ENCODE results near the gene IMPG1. TPM values are rescaled to one million over a fixed set of nuclear protein-coding genes. Genes with fewer than 3 reads are reported as not detected.

Gene IMPG1
- total and polyA plus RNA-seq, 2 donors (not counting 1 experiment from before 2014, with no cell fraction given) = not detected

- WGBS (ENCODE audit: insufficient coverage) = 88% methylated on average over 3 of the region's 3 CpGs
- peaks cover 6% of the 10 kb centered on the region for H3K4me1 Mint-ChIP-seq
These were observed 135.8 kb downstream of the IMPG1 start for GRCh38 chr6:75936682-75937081.

GRCh38 chr6:75935473-75935793 lies 137.0 kb downstream of the IMPG1 start:
- Histone ChIP-seq H3K27ac (ENCODE audit: low read length in 2 of 2) (no peak overlapping the region), H3K4me1 (ENCODE audit: control insufficient read depth in 2 of 2, insufficient read depth in 2 of 2, low read length in 2 of 2) (peaks cover 8 to 9% of the 10 kb centered on the region in 2 donors), H3K9me3 (ENCODE audit: control extremely low read depth in 1 of 3, control insufficient read depth in 2 of 3, insufficient read depth in 1 of 3, low read length in 2 of 3) (no peaks in the 10 kb centered on the region), H4K20me1 (ENCODE audit: control insufficient read depth, insufficient read depth, low read length, poor library complexity, severe bottlenecking) (no peaks in the 10 kb centered on the region), H3K4me2 (replicated peaks; ENCODE audit: low read depth, low read length, poor library complexity, severe bottlenecking) (peak overlapping the region; percentile 70), H3K36me3 (replicated peaks in 1 of 2; ENCODE audit: control extremely low read depth in 1 of 2, control insufficient read depth in 1 of 2, extremely low read depth in 1 of 2, insufficient read depth in 2 of 2, low read length in 1 of 2) (no peaks in the 10 kb centered on the region), H3K27me3 (replicated peaks in 1 of 4; ENCODE audit: control extremely low read depth in 1 of 4, control insufficient read depth in 3 of 4, insufficient read depth in 4 of 4, low read length in 3 of 4) (peaks cover 0 to 20% (median 3%) of the 10 kb centered on the region in 4 experiments), H3K9ac (ENCODE audit: low read length) (peak overlapping the region; percentile 50), H3K4me3 (ENCODE audit: control extremely low read depth in 1 of 5, extremely low read depth in 1 of 5, insufficient read depth in 1 of 5, low read depth in 2 of 5, low read length in 4 of 5) (peak overlapping the region in 3 of 5 experiments; percentile 20 to 50 (median 40)), H2AFZ (ENCODE audit: insufficient read depth, low read depth, low read length, poor library complexity, severe bottlenecking) (peak overlapping the region; percentile 65), H3K79me2 (ENCODE audit: control insufficient read depth, insufficient read depth, low read length) (no peaks in the 10 kb centered on the region)
- no peaks in the 10 kb centered on the region for H3K9me3 Mint-ChIP-seq (ENCODE audit: insufficient read depth)
- H3K27me3 Mint-ChIP-seq = peaks cover 26% of the 10 kb centered on the region
- CTCF ChIA-PET = interaction anchor here (1.0 to 1.7 kb wide), 4 partner anchors 10 to 42 kb away, joined by 3 to 6 read pairs (median 3); no protein-coding TSS in a partner anchor
- intact Hi-C loops (cut with micrococcal nuclease) = no loop called here
- ATAC-seq (ENCODE audit: low read depth) (no peak), DNase-seq (no peak)
- no peak overlapping the region for H3K27ac Mint-ChIP-seq
- peaks cover 6% of the 10 kb centered on the region for H3K4me1 Mint-ChIP-seq
- WGBS (ENCODE audit: insufficient coverage) = no CpG with 5 or more reads among the region's 12 CpGs
- H3K4me3 Mint-ChIP-seq = peak overlapping the region; percentile 81
- TF ChIP-seq CTCF (IDR thresholded peaks at IDR 0.05) (no peak), EZH2 (IDR thresholded peaks at IDR 0.05; ENCODE audit: borderline replicate concordance, insufficient read depth, low read depth, low read length, poor library complexity, severe bottlenecking) (no peak)
- POLR2A ChIA-PET = no interaction called here

More at GRCh38 chr6:75936682-75937081, 135.8 kb downstream of the IMPG1 start:
- intact Hi-C loops (cut with micrococcal nuclease) = no loop called here
- DNase-seq = no peak
- Histone ChIP-seq H3K4me2 (replicated peaks; ENCODE audit: low read depth, low read length, poor library complexity, severe bottlenecking) (no peak overlapping the region), H3K9ac (ENCODE audit: low read length) (no peak overlapping the region), H3K27ac (ENCODE audit: low read length in 2 of 2) (no peak overlapping the region), H3K4me1 (ENCODE audit: control insufficient read depth in 2 of 2, insufficient read depth in 2 of 2, low read length in 2 of 2) (peaks cover 8 to 9% of the 10 kb centered on the region in 2 donors), H3K36me3 (replicated peaks in 1 of 2; ENCODE audit: control extremely low read depth in 1 of 2, control insufficient read depth in 1 of 2, extremely low read depth in 1 of 2, insufficient read depth in 2 of 2, low read length in 1 of 2) (no peaks in the 10 kb centered on the region), H3K79me2 (ENCODE audit: control insufficient read depth, insufficient read depth, low read length) (no peaks in the 10 kb centered on the region), H2AFZ (ENCODE audit: insufficient read depth, low read depth, low read length, poor library complexity, severe bottlenecking) (no peak overlapping the region), H3K4me3 (ENCODE audit: control extremely low read depth in 1 of 5, extremely low read depth in 1 of 5, insufficient read depth in 1 of 5, low read depth in 2 of 5, low read length in 4 of 5) (no peak overlapping the region), H3K9me3 (ENCODE audit: control extremely low read depth in 1 of 3, control insufficient read depth in 2 of 3, insufficient read depth in 1 of 3, low read length in 2 of 3) (no peaks in the 10 kb centered on the region), H3K27me3 (replicated peaks in 1 of 4; ENCODE audit: control extremely low read depth in 1 of 4, control insufficient read depth in 3 of 4, insufficient read depth in 4 of 4, low read length in 3 of 4) (peaks cover 0 to 20% (median 3%) of the 10 kb centered on the region in 4 experiments), H4K20me1 (ENCODE audit: control insufficient read depth, insufficient read depth, low read length, poor library complexity, severe bottlenecking) (no peaks in the 10 kb centered on the region)
- no peak for ATAC-seq (ENCODE audit: low read depth)
- no peaks in the 10 kb centered on the region for H3K9me3 Mint-ChIP-seq (ENCODE audit: insufficient read depth)
- POLR2A ChIA-PET = no interaction called here
- H3K27ac Mint-ChIP-seq = no peak overlapping the region
- H3K4me3 Mint-ChIP-seq = no peak overlapping the region
- H3K27me3 Mint-ChIP-seq = peaks cover 26% of the 10 kb centered on the region
- no peak for TF ChIP-seq CTCF (IDR thresholded peaks at IDR 0.05)
- no peak for TF ChIP-seq EZH2 (IDR thresholded peaks at IDR 0.05; ENCODE audit: borderline replicate concordance, insufficient read depth, low read depth, low read length, poor library complexity, severe bottlenecking)
- CTCF ChIA-PET = no interaction called here
